Activated naive CD8-positive, alpha-beta T cell treated with anti-CD3 and anti-CD28 coated beads, Interleukin-2, amount 10 ng/mL, durations not matched to agents 7 days and 5 days (primary cell): ENCODE results near the gene PTGIS. TPM values are rescaled to one million over a fixed set of nuclear protein-coding genes. Genes with fewer than 3 reads are reported as not detected.

ENCODE experiments used
- ATAC-seq: fragments of 150-1000 bp; cut with Tn5 transposase; one replicate; pipeline ENCODE4 v1.10.0; 2021; ENCODE audit warnings: low read depth, moderate library complexity
- POLR2A ChIA-PET: fragments of 350-600 bp; sonication (Branson Sonifier 250); formaldehyde crosslinking; loops from one replicate; lab custom pipeline; 2021; ENCODE audit warnings: antibody characterized with exemption; lab: Charles Lee
- DNase-seq: peaks from one replicate; pipeline ENCODE4 v3.0.0; 2021
- H3K27ac Mint-ChIP-seq: one replicate; pipeline ENCODE4 v1.8.0; 2022; ENCODE audit warnings: mild to moderate bottlenecking, mixed read lengths
- H3K27me3 Mint-ChIP-seq: one replicate; pipeline ENCODE4 v1.8.0; 2022; ENCODE audit warnings: mild to moderate bottlenecking, moderate library complexity, mixed read lengths
- H3K36me3 Mint-ChIP-seq: one replicate; pipeline ENCODE4 v1.8.0; 2021; ENCODE audit warnings: mild to moderate bottlenecking, mixed read lengths
- H3K4me1 Mint-ChIP-seq: one replicate; pipeline ENCODE4 v1.8.0; 2021; ENCODE audit warnings: mixed read lengths
- H3K4me3 Mint-ChIP-seq: one replicate; pipeline ENCODE4 v1.8.0; 2022; ENCODE audit warnings: mild to moderate bottlenecking, moderate library complexity, mixed read lengths
- H3K9me3 Mint-ChIP-seq: one replicate; pipeline ENCODE4 v1.8.0; 2021; ENCODE audit warnings: mixed read lengths
- total RNA-seq, 2 experiments: library from RNA; stranded (reverse); gene quantifications; one replicate each; pipeline ENCODE4 v1.2.3, GENCODE V29; 2021

PTGIS gene
- total RNA-seq, 2 experiments from 2014 or later = 0.37 to 0.39 TPM

GRCh38 chr20:49580813-49581174 is 12.9 kb upstream of the PTGIS start:
- no peak overlapping the region for H3K4me3 Mint-ChIP-seq
- H3K27me3 Mint-ChIP-seq = peaks cover 14% of the 10 kb centered on the region
- peaks cover 15% of the 10 kb centered on the region for H3K36me3 Mint-ChIP-seq
- peaks cover 33% of the 10 kb centered on the region for H3K4me1 Mint-ChIP-seq
- peaks cover 13% of the 10 kb centered on the region for H3K9me3 Mint-ChIP-seq
- DNase-seq (no peak), ATAC-seq (no peak)
- no peak overlapping the region for H3K27ac Mint-ChIP-seq
- POLR2A ChIA-PET = interaction anchor here (3.3 kb wide), 1 partner anchor 13 kb away, joined by 13 read pairs; no protein-coding TSS in a partner anchor

DNA sequence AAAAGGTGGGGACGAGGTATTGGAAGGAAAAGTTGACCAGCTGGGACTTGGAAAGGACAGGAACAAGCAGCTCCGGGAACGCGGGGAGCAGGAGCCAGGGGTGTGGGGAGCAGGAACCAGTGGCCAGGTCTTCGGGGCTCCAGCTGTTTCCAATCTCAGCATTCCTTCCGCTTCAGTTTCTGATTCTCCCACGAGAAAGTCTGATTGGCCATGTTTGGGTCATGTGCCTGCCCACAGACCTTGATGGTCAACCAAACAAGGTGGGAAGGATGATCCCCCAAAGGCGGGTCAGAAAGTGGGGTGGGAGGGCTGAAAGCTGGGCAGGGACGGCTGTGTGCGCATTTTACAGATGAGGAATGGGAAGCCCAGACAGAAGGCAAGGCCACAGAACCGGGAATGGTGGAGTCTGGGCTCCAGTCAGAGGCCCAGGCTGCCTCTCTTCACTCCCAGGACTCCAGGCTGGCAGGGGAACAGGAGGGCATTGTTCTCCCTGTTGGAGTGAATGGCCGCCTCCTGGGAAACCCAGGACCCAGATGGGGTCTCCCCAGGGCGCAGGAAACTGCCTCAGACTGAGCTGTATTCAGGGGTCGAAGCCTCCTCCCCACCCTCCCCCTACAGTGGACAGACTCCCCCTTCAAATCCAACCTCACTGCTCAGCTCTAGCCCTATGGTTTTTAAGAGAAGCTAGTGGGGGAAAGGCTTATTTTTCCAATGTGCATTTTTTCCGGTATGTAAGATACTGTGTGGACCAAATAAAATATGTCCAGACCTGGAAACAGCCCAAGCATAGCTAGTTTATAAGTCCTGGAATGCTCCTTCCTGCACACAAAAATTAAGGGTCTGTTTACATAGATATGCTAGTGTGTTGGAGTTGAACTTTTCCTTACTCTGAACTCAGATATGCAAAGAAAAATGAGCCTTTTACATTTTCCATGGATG is 12.2 kb upstream of the PTGIS start:
- H3K27me3 Mint-ChIP-seq = peaks cover 14% of the 10 kb centered on the region
- POLR2A ChIA-PET = interaction anchor here (0.9 to 3.3 kb wide), 3 partner anchors 10 to 14 kb away, joined by 3 to 13 read pairs (median 3); no protein-coding TSS in a partner anchor
- no peak overlapping the region for H3K4me3 Mint-ChIP-seq
- DNase-seq (no peak), ATAC-seq (no peak)
- peaks cover 13% of the 10 kb centered on the region for H3K9me3 Mint-ChIP-seq
- H3K4me1 Mint-ChIP-seq = peaks cover 33% of the 10 kb centered on the region
- H3K27ac Mint-ChIP-seq = no peak overlapping the region
- H3K36me3 Mint-ChIP-seq = peaks cover 15% of the 10 kb centered on the region

GRCh38 chr20:49579195-49579594 is 11.3 kb upstream of the PTGIS start:
- Mint-ChIP-seq H3K27me3 (peaks cover 8% of the 10 kb centered on the region), H3K9me3 (peaks cover 13% of the 10 kb centered on the region), H3K4me1 (peaks cover 30% of the 10 kb centered on the region), H3K27ac (no peak overlapping the region), H3K36me3 (peaks cover 15% of the 10 kb centered on the region), H3K4me3 (no peak overlapping the region)
- DNase-seq (no peak), ATAC-seq (no peak)
- POLR2A ChIA-PET = interaction anchor here (0.9 to 3.3 kb wide), 4 partner anchors 9 to 17 kb away, joined by 3 to 13 read pairs (median 3); no protein-coding TSS in a partner anchor

DNA sequence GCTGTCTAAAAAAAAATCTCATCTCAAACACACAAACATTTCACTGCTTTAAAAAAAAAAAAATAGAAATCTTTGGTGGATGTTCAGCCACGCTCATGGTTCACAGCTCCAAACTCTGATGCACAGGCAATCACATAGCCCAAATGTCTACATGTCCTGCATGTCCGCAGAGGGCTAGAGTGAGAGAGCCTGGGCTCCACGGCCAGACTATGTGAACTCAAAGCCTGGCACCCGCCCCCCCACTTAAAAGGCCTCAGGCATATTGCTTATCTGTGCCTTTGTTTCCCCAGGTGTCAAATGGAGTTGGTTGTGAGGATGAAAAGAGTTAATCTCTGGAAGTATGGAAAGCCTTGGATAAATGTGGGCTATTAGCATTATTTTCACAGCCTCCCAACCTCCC is 10.5 kb upstream of the PTGIS start:
- H3K4me3 Mint-ChIP-seq = no peak overlapping the region
- POLR2A ChIA-PET = interaction anchor here (1.0 to 3.3 kb wide), 4 partner anchors 12 to 17 kb away, joined by 3 to 13 read pairs (median 8); no protein-coding TSS in a partner anchor
- H3K36me3 Mint-ChIP-seq = peaks cover 15% of the 10 kb centered on the region
- H3K4me1 Mint-ChIP-seq = peaks cover 35% of the 10 kb centered on the region
- peaks cover 13% of the 10 kb centered on the region for H3K9me3 Mint-ChIP-seq
- no peak for DNase-seq
- H3K27ac Mint-ChIP-seq = no peak overlapping the region
- ATAC-seq = no peak
- peaks cover 8% of the 10 kb centered on the region for H3K27me3 Mint-ChIP-seq

DNA sequence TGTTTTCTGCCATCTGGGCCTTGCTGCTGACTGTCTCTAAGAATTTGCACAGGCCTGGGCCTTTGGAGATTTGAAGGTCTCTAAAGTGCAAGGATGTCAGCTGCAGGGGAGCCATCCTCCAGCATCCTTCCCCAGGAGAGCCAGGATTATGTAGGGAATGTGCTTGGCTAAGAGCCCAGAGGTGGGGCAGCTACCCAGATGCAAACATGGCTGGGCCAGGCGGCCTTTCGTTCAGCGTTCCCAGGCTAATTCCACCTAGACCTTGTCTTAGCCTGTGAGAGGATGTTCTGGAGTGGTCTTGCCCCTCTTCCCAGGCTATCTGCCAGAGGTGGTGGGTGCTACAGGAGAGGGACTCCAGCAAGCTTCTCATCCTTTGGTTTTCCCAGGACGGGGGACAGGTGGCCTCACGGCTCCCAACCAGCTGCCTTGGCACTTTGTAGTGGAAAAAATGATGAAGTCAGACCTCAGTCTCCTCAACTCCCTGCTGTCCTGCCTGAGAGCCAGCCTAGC is 7.7 kb upstream of the PTGIS start:
- Mint-ChIP-seq H3K4me3 (no peak overlapping the region), H3K27ac (no peak overlapping the region), H3K9me3 (peaks cover 6% of the 10 kb centered on the region), H3K4me1 (peaks cover 47% of the 10 kb centered on the region), H3K27me3 (peaks cover 17% of the 10 kb centered on the region), H3K36me3 (peaks cover 10% of the 10 kb centered on the region)
- ATAC-seq = no peak
- POLR2A ChIA-PET = interaction anchor here (0.5 to 1.4 kb wide), 4 partner anchors 18 to 331 kb away, joined by 3 to 8 read pairs (median 4); no protein-coding TSS in a partner anchor
- DNase-seq = no peak

- H3K4me1 Mint-ChIP-seq = peaks cover 49% of the 10 kb centered on the region
- POLR2A ChIA-PET = interaction anchor here (1.5 kb wide), 1 partner anchor 22 kb away, joined by 7 read pairs; no protein-coding TSS in a partner anchor
Measured at GRCh38 chr20:49573900-49574416, 6.0 kb upstream of the PTGIS start.

DNA sequence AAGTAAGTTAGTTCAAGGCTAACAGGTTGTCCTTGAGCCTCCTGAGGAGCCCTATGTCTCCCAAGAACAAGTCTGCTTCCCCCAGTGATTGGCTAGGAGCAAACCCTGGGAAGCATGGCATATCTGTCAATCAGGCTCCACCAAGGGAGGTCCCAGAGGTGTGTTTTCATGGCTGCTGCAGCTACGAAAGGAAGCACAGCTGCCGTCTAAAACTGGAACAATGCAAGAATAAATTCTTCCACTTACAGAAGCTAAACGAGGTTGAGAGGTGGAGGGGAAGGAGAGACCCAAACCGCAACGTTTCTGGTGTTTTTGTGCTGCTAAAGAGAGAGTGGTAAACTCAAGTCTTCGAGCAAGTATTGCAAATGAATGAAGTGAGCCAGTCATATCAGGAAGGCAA is 4.9 kb upstream of the PTGIS start:
- H3K9me3 Mint-ChIP-seq = peaks cover 6% of the 10 kb centered on the region
- peak overlapping the region; percentile 79 for H3K4me3 Mint-ChIP-seq
- DNase-seq = no peak
- H3K4me1 Mint-ChIP-seq = peaks cover 45% of the 10 kb centered on the region
- peak overlapping the region; percentile 92 for H3K27ac Mint-ChIP-seq
- peak; percentile 59 for ATAC-seq
- POLR2A ChIA-PET = interaction anchor here (1.2 to 1.5 kb wide), 2 partner anchors 21 to 23 kb away, joined by 7 to 8 read pairs; no protein-coding TSS in a partner anchor
- peaks cover 10% of the 10 kb centered on the region for H3K36me3 Mint-ChIP-seq
- H3K27me3 Mint-ChIP-seq = peaks cover 36% of the 10 kb centered on the region

More at GRCh38 chr20:49573900-49574416, 6.0 kb upstream of the PTGIS start:
- ATAC-seq = no peak
- no peak overlapping the region for H3K4me3 Mint-ChIP-seq
- peaks cover 6% of the 10 kb centered on the region for H3K9me3 Mint-ChIP-seq
- H3K27me3 Mint-ChIP-seq = peaks cover 28% of the 10 kb centered on the region
- H3K36me3 Mint-ChIP-seq = peaks cover 10% of the 10 kb centered on the region
- H3K27ac Mint-ChIP-seq = no peak overlapping the region
- DNase-seq = no peak

DNA sequence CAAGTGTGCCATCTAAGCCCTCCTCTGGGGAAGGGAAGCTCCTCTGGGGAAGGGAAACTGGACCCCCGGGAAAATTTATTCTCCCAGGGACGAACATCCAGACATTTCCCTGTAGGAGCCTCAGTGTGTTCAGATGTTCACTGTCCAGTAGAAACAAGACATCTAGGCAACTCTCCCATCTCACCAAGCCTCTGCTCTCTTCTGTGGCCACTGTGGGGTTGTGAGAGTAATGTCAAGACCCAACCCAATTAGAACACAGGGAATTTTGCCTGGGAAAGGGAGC is 3.6 kb upstream of the PTGIS start:
- H3K27ac Mint-ChIP-seq = no peak overlapping the region
- H3K36me3 Mint-ChIP-seq = peaks cover 4% of the 10 kb centered on the region
- DNase-seq = no peak
- H3K27me3 Mint-ChIP-seq = peaks cover 47% of the 10 kb centered on the region
- H3K4me3 Mint-ChIP-seq = no peak overlapping the region
- no peak for ATAC-seq
- POLR2A ChIA-PET = interaction anchor here (1.4 to 1.7 kb wide), 2 partner anchors 23 to 25 kb away, joined by 4 to 6 read pairs; no protein-coding TSS in a partner anchor
- H3K4me1 Mint-ChIP-seq = peaks cover 33% of the 10 kb centered on the region
- peaks cover 5% of the 10 kb centered on the region for H3K9me3 Mint-ChIP-seq

GRCh38 chr20:49570828-49571552 is 3.1 kb upstream of the PTGIS start:
- Mint-ChIP-seq H3K4me1 (peaks cover 29% of the 10 kb centered on the region), H3K9me3 (no peaks in the 10 kb centered on the region), H3K36me3 (no peaks in the 10 kb centered on the region), H3K27me3 (peaks cover 52% of the 10 kb centered on the region), H3K4me3 (no peak overlapping the region), H3K27ac (no peak overlapping the region)
- POLR2A ChIA-PET = interaction anchor here (1.3 to 1.7 kb wide), 3 partner anchors 8 to 26 kb away, joined by 3 to 6 read pairs (median 4); no protein-coding TSS in a partner anchor
- no peak for DNase-seq
- no peak for ATAC-seq

GRCh38 chr20:49570161-49570827 is 2.4 kb upstream of the PTGIS start:
- Mint-ChIP-seq H3K36me3 (no peaks in the 10 kb centered on the region), H3K4me1 (peaks cover 29% of the 10 kb centered on the region), H3K9me3 (no peaks in the 10 kb centered on the region), H3K27me3 (peaks cover 59% of the 10 kb centered on the region), H3K27ac (peak overlapping the region; percentile 45), H3K4me3 (no peak overlapping the region)
- DNase-seq = no peak
- ATAC-seq = no peak
- POLR2A ChIA-PET = interaction anchor here (1.3 to 1.7 kb wide), 3 partner anchors 9 to 26 kb away, joined by 3 to 6 read pairs (median 4); no protein-coding TSS in a partner anchor

GRCh38 chr20:49569411-49570115 is 1.6 kb upstream of the PTGIS start:
- no peaks in the 10 kb centered on the region for H3K9me3 Mint-ChIP-seq
- no peak for DNase-seq
- H3K36me3 Mint-ChIP-seq = no peaks in the 10 kb centered on the region
- POLR2A ChIA-PET = interaction anchor here (0.8 to 1.7 kb wide), 5 partner anchors 10 to 39 kb away, joined by 3 to 7 read pairs (median 3); no protein-coding TSS in a partner anchor
- peaks cover 65% of the 10 kb centered on the region for H3K27me3 Mint-ChIP-seq
- H3K4me3 Mint-ChIP-seq = peak overlapping the region; percentile 3
- H3K27ac Mint-ChIP-seq = peak overlapping the region; percentile 5
- no peak for ATAC-seq
- peaks cover 29% of the 10 kb centered on the region for H3K4me1 Mint-ChIP-seq
